GM23248 (cell line): ENCODE results near the gene NPC1L1.

ENCODE experiments used
- EZH2 ChIP-seq: fragments of 200-600 bp; sonication (generic); IDR thresholded peaks from 2 replicates; pipeline ENCODE4 v1.6.1; 2018; ENCODE audit warnings: antibody characterized with exemption, mild to moderate bottlenecking; ENCODE audit not compliant: insufficient read depth, poor library complexity, severe bottlenecking
- EZH2phosphoT487 ChIP-seq: fragments of 200-600 bp; sonication (generic); IDR thresholded peaks from 2 replicates; pipeline ENCODE4 v1.6.1; 2018; ENCODE audit warnings: antibody characterized with exemption, moderate library complexity, mild to moderate bottlenecking, low read depth; ENCODE audit not compliant: insufficient read depth

DNA sequence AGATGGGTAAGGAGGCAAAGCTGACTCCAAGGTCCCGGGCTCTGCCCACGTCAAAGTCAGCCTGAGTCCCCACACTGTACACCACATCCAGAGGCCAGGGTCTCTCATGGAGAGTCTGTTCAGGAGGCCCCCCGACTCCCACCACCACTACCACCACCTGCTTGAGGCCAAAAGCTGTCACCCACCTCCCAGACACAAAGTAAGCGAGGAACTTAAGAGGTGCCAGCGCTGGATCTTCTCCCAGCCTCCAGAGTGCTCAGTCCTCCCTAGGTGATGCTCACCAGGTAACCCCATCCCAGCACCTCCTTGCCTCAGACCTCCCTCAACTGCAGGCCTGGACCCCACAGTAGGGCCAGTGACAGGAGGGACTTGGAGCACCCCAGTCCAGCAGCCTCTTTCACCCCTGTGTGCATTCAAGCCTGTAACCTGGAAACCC is 520 bp downstream of the NPC1L1 start:
- TF ChIP-seq EZH2phosphoT487 (no peak), EZH2 (no peak)
